HG02970 (cell line): ENCODE measurements around the gene LPP.

Experiments
- ATAC-seq: cut with Tn5 transposase; IDR thresholded peaks from one replicate; pipeline ENCODE4 v1.9.1; 2021; ENCODE audit warnings: mild to moderate bottlenecking, moderate library complexity, moderate number of reproducible peaks; ENCODE audit not compliant: unreplicated experiment, low FRiP score

LPP gene

DNA sequence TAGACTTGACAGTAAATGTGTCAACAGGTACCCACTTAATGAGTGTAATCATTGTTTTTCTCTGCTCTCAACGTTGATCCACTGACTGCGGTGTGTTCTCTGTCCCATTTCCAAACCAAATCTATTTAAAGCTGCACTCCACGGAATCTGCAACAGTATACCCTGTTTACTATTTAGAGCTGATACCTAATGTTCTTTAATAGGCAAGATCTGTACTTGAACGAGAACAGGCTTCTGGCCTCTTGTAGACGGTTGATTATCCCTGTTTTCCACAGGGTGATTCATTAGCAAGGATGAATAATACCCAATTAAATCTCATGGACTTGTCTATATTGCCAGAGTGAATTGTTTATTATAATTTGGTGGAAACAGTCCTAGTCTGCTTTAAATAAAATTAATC, 189.9 kb downstream of the LPP start:
- no peak for ATAC-seq

DNA sequence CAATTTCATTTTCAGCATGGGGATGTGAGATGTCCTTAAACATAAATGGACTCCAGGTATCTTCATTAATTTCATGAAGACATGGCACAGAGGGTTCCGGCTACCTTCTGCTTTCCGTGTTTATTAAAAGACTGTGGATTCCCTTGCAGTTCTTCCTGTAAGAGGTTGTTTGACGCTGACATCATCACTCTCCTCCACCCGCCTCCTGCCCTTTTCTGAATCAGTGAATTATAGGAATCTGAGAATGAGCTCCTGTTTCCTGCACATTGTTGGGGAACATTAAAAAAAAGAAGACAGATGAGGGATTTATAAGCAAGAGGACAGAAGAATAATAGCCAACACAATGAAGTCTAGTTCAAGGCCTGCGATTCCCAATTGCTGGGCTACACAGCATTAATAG, 191.3 kb downstream of the LPP start:
- no peak for ATAC-seq

- no peak for ATAC-seq
These were observed 194.7 kb downstream of the LPP start for GRCh38 chr3:188348435-188349244.

GRCh38 chr3:188349351-188349901, 195.5 kb downstream of the LPP start:
- no peak for ATAC-seq

DNA sequence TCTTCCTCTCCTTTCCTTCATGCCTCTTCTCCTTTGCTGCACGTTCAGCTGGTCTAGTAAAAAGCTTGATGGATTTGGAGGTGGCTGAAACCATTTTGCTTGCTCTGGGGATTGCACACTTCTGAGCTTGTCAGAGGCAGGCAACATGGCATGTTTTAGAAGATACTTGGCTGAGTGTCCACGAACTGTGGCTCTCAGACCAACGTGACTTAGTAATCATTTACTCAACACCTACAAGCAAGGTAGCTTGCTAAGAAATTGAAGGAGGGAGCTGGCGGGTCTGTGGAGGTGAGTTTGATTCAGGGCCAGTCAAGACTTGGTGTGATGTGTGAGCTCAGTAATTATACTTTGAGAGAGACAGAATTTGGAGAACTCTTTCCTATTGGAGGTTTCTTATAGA, 196.0 kb downstream of the LPP start:
- ATAC-seq: no peak

DNA sequence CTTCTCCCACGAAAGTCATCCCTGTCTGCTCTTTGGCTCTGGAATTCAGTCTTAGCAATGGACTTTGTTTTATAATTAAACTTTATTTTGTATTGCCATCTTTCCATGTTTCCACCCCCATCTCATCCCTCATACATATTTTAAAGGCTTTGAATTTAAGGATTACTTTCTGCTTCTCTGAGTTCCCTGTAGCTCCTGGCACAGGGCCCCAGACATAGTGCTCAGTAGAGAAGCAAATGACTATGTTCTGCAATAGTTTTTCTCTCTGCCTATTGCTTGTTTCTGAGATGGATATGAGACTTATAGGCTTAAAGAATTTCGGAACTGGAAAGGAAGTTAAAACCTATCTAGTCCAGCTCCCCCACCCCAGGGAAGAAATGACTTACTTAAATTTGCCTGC, 197.0 kb downstream of the LPP start:
- ATAC-seq: no peak

DNA sequence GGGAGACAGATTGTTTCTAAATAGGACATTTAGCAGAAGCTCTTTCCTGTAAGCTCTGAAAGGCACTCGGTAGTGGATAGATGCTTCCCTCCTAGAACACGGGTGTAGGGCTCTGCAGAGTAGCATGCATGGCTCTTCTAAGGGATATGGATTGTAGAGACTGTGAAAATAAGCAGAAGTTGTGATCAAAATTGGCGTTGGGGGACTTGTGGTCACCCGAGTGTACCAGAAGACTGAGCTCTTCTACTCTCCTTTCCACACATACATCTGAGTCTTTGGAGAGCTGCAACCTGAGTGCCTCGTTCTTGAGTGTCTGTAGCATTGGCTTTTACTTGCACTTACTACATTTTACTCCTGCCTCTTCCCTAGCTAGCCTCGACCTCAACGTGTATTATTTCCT, 197.7 kb downstream of the LPP start:
- ATAC-seq: no peak

DNA sequence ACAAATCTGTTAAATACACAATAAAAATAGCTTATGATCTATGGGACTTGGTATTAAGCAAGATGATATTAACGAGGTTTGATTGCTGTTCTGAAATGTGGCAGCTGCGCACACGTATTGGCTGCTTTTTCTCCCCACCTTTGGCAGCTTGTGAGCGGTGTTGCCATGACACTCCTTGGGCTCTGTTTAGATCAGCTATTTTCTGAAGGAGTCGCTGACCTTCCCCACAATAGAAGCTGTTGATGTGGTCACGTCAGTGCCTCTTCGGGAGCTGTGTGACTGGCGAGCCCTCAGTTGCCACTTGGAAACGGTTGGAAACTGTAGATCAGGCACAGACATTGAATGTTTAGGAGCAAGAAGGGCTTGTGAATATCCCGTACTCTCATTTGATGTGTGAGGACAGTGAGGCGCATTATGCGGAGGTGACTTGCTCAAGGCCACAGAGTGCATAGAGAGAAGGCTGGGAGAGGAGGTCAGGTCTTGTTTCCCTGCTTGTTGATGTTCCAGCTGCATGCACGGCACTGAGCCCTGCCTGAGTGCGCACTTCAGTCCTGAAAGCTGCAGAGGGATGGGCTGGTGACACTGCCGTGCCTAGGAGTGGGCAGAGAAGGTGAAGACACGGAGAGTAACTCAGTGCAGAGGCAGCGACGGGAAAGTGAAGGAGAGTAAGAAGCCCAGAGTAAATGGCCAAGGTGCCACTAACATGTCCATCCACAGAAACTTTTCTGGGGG, 198.4 kb downstream of the LPP start:
- ATAC-seq: no peak

- ATAC-seq: no peak
These were observed 199.5 kb downstream of the LPP start for GRCh38 chr3:188353426-188353825.

- ATAC-seq: no peak
These were observed 205.0 kb downstream of the LPP start for GRCh38 chr3:188358787-188359493.

- no peak for ATAC-seq
These were observed 206.5 kb downstream of the LPP start for GRCh38 chr3:188360364-188360881.

- ATAC-seq: no peak
These were observed 207.9 kb downstream of the LPP start for GRCh38 chr3:188361888-188362287.

- no peak for ATAC-seq
These were observed 208.5 kb downstream of the LPP start for GRCh38 chr3:188362405-188362831.

- ATAC-seq: no peak
These were observed 211.2 kb downstream of the LPP start for GRCh38 chr3:188365184-188365583.

DNA sequence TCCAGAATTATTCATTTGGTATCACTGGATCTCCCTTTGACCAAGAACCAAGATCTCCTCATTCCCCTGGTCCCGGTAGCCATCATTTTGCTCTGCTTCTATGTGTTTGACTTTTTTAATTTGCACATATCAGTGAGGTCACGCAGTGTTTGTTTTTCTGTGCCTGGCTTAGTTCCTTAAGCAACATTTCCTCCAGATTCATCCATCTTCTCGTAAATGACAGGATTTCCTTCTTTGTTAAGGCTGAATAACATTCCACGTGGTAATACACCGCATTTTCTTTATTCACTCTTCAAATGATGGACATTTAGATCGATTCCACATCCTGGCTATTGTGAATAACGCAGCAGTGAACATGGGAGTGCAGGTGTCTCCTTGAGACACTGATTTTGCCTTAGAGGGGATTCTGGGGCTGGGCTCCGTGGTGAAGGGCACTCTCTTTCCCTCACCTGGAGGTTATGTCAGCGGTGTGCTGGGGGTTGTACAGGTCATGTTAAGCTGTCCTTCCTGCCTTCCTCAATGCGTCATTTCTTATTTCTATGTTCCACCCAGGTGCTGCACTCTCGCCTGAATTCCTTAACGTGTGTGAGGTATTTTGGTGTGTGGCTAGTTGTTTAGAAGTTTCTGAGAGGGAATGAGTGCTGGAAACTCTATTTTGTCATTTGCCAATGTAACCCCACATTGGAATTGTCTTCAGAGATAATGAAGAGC, 212.2 kb downstream of the LPP start:
- no peak for ATAC-seq

- no peak for ATAC-seq
These were observed 213.7 kb downstream of the LPP start for GRCh38 chr3:188367678-188368077.

- ATAC-seq: no peak
These were observed 215.6 kb downstream of the LPP start for GRCh38 chr3:188369526-188369925.

GRCh38 chr3:188370081-188370830, 216.3 kb downstream of the LPP start:
- no peak for ATAC-seq

DNA sequence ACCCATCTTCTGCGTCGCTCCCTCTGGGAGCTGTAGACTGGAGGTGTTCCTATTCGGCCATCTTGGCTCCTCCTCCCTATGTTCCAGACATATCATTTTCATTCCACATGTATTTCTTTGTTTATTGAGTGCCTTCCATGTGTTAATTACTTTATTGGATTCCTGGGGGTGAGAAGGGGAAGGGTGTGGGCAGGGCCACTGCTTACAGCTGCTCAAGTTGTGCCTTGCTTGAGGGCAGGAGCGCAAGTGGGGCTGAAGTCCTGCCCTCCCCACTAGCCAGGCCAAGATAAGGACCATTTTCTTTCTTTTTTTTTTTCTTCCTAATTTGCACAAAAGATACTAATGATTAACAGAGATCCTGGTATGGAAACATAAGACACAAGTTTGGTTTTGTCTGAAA, 224.8 kb downstream of the LPP start:
- ATAC-seq: no peak
